GM21717 (cell line): Measurements from ENCODE around the gene FICD.
A peak's percentile ranks its signal among the peaks of the same experiment; 100 is the strongest.

Experiments used
- ATAC-seq: cut with Tn5 transposase; IDR thresholded peaks from one replicate; pipeline ENCODE4 v1.9.1; 2021; ENCODE audit warnings: mild to moderate bottlenecking, moderate library complexity; ENCODE audit not compliant: unreplicated experiment

Gene FICD

GRCh38 chr12:108565146-108565545, 50.1 kb downstream of the FICD start:
- ATAC-seq, result no peak

GRCh38 chr12:108565976-108566375, 50.9 kb downstream of the FICD start:
- ATAC-seq, result no peak

- no peak for ATAC-seq
Measured at GRCh38 chr12:108566452-108566851, 51.4 kb downstream of the FICD start.

- no peak for ATAC-seq
Measured at GRCh38 chr12:108567406-108568337, 52.6 kb downstream of the FICD start.

GRCh38 chr12:108568338-108569154, 53.5 kb downstream of the FICD start:
- ATAC-seq, result peak; percentile 57
